RCC 7860 (cell line): ENCODE data around the gene ECHS1.

ENCODE experiments used
- DNase-seq: peaks from one replicate; pipeline ENCODE4 v3.0.0-alpha.2; 2015; ENCODE audit warnings: low spot score
- FAIRE-seq: peaks from 2 replicates; lab custom pipeline; 2012; peaks lifted over from hg19 to GRCh38; lab: Jason Lieb, UNC

Gene ECHS1

DNA sequence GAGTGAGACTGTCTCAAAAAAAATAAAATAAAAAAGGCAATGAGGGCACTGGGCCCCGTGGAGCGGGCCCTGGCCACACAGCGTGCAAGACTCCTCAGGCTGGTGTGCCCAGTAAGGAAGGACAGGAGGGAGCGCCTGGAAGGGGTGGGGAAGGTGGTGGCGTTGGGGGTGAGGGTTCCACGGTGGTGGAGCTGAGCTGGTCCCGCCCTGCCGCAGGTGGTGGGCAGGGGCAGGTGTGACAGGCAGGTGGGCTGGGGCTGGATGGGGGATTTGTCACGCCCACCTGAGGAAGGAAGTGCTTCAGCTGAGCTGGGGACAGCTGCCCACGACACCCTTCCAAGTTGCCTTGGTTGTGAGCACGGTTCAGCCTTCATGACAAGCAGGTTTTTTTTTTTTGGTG lies 26.7 kb downstream of the ECHS1 start:
- FAIRE-seq (no peak), DNase-seq (no peak)

DNA sequence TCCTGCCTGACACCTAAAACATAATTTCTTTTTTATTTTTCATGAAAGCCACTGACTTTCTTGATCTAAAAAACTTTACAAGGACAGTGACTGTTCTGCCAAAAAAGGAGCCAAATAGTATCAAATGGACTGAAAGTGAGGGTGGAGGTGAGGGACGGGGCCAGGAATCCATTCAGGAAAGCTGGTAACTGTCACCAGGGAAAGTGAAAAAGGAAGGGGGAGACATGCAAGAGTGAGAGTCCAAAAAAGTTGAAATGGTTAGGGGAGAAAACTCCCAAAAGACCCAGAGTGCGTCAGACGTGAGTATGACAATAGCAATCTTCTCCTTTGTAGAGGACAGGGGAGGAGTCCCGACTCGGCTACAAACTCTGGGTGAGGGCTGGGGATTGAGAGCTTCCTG lies 28.9 kb downstream of the ECHS1 start:
- DNase-seq (no peak), FAIRE-seq (no peak)

DNA sequence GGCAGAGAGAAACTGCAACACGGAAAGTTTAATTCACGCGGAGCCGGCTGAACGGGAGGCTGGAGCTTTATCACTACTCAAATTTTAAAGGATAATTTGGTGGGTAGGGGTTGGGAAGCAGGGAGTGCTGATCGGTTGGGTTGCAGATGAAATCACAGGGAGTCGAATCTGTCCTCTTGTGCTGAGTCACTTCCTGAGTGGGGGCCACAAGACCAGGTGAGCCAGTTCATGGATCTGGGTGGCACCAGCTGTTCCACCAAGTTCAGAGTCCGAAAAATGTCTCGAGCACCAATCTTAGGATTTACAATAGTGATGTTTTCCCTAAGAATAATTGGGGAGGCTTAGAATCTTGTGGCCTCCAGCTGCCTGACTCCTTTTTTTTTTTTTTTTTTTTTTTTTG lies 29.6 kb downstream of the ECHS1 start:
- DNase-seq (no peak), FAIRE-seq (no peak)

DNA sequence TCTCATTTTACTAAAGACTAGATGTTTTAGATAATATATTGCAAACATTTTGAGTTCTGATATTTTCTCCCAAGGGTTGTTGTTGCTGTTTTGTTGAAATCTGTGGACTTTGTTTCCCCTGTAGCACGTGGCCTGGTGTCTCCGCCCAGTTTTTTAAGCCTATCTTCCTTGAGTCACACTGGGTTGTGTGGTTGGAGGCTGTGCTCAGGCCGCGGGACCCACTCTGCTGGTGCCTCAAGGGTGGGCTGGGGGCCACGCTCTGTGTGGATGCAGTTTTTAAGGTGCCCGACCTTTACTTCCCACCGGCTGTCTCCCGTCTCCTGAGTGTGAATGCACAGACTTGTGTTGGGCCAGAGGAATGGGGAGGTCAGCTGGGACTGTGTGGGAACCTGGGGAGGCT lies 30.2 kb downstream of the ECHS1 start:
- FAIRE-seq (no peak), DNase-seq (no peak)

DNA sequence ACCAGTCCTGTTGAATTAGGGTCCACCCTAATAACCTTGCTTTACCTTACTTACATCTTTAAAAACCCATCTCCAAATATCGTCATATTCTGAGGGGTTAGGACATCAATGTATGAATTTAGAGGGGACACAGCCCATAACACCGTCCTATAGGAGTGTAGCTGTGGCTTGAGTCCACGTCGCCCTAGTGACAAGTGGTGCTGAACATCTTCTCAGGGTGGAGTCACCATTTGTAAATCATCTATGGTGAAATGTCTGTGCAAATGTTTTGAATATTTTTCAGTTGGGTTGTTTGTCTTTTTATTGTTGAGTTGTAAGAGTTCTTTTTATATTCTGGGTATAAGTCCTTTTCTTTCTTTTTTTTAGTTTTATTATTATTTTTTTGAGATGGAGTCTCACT lies 31.2 kb downstream of the ECHS1 start:
- FAIRE-seq (no peak), DNase-seq (no peak)

DNA sequence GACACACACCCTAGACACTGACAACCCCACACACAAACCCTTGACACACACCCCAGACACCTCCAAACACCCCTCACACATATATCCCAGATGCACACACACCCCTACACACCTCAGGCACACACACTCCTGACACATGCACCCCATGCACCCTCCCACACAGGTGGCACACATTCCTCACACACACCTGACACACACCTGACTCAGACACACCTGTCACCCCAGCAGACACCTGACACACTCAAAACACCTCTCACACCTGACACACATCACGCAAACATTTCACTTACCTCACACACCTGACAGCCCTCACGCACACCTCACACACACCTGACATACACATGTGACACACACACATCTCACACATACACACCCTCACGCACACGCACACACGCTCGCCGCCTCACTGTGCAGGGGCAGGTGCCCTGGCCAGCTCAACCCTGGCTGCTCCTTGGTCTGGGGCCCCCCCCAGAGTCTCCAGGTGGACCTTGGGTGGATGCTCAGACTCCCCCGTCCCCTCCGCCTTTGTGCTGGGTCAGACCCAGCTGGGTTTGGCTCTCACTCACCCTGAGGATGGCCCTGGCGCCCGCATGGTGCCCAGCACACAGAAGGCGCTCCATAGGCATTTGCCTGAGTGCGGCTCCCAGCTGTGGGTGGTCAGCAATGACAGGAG lies 33.3 kb downstream of the ECHS1 start:
- no peak for FAIRE-seq

DNA sequence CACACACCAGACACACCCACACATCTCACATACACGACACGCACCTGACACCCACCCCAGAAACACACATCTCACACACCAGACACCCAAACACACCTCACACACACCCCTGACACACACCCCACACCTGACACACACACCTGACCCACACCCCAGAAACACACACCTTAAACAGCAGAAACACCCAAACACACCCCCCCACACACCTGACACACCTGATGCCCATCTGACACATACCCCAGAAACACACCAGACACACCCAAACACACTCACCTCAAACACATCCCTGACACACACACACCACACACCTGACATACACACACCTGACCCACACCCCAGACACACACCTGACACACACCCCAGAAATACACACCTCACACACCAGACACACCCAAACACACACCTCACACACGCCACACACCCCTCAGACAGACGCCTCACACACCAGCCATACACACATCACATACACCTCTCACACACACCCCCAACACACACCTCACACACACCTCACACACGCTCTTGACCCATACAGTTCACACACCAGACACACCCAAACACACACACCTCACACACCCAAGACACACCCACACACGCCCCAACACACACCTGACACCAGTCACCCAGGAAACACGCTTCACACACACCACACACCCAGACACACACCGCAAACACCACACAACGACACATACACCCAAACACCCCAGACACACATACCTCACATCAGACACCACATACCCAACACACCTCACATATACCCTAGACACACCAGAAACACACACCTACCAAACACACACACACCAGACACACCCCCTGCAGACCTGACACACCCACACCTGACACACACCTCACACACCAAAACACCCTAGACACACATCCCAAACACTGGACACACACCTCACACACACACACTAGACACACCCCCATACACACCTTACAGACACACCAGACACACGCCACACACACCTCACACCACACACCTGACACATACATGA lies 34.8 kb downstream of the ECHS1 start:
- FAIRE-seq: no peak

More for the DNA sequence above, 33.3 kb downstream of the ECHS1 start:
- DNase-seq: no peak

DNA sequence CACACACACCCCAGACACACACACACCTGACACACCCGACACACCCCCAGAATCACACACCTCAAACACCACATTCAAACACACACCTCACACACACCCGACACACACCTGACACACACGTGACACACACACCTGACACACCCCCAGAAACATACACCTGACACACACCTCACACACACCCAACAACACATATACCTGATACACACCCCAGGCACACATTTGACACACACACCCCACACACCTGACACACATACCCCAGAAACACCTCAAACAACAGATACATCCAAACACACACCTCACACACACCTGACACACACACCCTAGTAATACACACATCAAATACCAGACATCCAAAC lies 35.8 kb downstream of the ECHS1 start:
- FAIRE-seq (no peak), DNase-seq (no peak)

More for the DNA sequence above, 34.8 kb downstream of the ECHS1 start:
- no peak for DNase-seq

DNA sequence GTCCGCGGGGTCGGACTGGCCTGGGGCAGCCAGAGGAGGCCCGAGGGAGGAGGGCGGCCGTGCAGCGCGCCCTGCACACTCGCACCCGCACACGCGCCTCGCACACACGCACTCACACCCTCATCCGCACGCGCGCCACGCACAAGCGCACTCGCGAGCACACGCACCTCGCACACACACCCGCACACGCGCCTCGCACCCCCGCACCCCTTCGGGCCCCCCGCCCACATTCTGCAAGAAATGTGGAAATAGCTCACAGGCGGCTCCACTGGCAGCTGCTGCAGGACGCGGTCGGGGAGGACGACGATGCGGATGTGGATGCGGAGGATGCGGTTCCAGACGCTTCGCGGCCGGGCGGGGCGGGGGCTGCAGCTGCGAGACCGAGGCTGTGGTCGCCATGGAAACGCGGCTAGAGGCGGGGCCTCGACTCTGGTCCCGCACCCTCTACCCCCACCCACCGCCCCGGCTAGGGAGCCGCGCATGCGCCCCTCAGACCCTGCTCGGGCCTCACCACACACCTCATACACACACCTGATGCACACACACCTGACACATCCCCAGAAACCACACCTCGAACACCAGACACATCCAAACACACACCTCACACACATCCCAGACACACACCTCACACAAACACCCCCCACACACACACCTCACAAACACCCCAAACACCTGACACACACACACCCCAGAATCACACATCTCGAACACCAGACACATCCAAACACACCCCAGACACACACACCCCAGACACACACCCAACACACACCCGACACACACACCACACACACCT lies 36.4 kb downstream of the ECHS1 start, which contains the start of gene CALY:
Gene CALY, minus strand, starts transcription at position 320 of the 793 bp plus-strand sequence. CDS start 7,907 bp downstream, outside the sequence.
- DNase-seq: no peak
- no peak for FAIRE-seq

DNA sequence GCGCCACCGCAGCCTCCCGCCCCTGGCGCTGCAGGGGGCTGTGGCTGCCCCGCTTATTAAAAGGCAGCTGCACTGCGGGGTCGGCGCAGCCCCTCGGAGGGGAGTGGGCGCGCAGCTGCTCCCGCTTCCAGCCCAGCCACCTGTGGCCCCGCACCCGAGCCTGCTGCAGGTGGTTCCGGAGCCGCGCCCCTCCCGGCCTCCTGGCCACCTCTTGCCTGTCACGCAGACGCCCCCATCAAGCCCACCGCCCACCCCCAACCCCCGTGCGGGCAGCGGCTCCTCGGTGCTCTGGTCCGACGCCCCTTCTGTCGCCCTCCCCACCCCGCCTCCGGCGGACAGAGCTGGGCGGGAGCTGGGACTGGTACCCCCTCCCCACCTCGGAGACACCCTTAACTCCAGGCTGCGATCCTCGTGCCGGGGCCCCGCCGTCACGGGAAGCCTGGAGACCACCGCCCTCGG lies 37.0 kb downstream of the ECHS1 start:
- no peak for DNase-seq

DNA sequence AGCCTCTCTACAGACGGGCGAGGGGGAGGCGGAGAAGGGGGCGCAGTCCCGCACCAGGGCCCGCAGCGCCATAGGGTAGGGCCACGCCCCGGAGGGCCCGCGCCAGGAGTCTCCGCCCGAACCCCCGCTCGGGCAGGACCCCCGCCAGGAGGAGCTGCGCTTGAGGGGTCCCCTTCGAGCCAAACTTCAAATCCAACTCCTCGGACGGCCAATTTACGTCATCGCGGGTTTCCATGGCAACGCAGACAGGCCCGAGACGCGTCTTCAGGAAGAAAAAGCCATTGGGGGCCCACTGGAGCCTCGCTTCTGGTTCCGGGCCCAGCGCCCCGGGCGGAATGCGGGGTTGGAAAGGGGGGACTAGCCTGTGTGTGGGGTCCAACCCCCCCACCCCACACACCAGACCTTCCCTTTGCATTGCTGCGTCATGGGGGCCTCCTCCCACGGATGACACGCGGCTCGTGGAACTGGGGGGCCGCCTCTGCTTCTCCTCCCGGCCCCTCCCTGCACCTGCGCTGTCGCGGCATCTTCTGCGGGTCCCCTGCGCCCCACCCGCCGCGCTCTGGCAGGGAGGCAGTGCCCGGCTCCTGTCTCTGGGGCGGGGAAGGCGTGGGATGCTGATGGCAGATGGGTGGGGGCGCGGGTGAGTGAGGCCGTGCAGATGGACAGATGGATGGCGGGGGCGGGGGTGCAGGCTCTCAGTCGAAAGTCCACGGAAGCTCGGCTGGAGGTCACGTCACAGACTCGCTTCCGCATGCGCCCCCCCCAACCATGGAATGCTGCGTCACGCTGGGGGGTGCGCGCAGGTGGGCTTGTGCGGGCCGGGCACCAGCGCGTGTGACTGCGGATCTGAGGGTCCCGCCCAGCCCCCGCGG lies 37.7 kb downstream of the ECHS1 start:
- FAIRE-seq (no peak), DNase-seq (no peak)

More for the DNA sequence above, 37.0 kb downstream of the ECHS1 start:
- no peak for FAIRE-seq

DNA sequence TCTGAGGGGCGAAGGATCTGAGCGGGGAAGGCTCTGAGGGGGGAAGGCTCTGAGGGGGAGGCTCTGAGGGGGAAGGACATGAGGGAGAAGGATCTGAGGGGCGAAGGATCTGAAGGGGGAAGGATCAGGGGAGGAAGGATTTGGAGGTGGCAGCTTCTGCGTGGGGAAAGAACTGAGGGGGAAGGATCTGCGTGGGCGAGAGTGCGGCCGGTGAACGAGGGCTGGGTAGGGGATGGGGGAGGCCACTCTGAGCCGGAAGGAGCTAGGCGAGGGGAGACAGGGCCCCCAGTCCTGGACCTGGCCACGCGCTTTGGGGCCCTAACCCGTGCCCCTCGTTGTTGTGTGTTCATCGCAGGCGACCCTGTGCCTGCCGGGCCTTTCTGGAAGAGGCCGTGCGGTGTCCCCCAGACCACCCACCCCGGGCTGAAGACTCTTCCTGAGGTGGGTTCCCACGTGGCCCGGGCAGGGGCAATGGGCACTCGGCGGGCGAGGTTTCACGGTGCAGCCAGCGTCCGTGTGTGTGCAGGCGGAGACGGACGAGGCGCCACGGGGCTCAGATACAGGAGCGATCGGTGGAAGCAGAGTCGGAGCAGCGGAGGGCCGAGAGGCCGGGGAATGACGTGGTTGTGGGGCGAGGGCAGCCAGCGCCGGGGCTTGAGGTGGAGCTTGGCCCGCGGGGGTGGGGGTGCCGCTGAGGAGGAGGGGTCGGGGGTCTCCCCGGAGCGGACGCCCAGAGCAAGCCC lies 38.5 kb downstream of the ECHS1 start:
- FAIRE-seq (no peak), DNase-seq (no peak)

DNA sequence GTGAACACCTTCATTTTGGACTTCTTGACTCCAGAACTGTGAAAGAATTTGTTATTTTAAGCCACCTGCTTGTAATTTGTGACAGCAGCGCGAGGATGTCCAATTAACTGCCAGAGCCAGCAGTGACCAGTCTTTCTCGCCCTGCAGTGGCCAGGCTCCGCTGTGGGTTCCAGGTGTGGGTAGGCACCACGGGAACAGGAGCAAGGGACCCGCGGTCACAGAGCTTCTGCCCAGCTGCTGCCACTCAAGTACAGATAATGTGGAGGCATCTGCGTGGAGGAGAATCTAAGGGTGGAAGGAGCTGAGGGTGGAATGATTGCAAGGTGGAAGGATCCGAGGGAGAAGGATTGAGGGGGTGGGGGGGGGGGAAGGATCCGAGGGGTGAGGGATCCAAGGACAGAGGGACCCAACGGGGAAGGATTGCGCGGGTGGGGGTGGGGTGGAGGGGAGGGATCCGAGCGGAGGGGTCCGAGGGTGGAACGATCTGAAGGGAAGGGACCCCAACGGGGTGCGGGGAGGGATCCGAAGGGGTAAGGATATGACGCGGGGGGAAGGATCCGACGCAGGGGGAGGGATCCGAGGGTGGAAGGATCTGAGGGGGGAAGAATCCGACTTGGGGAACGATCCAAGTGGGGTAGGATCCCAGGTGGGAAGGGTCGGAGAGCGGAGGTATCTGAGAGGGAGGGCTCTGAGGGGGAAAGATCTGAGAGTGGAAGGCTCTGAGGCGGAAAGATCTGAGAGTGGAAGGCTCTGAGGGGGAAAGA lies 40.0 kb downstream of the ECHS1 start:
- FAIRE-seq: no peak
- DNase-seq: no peak

DNA sequence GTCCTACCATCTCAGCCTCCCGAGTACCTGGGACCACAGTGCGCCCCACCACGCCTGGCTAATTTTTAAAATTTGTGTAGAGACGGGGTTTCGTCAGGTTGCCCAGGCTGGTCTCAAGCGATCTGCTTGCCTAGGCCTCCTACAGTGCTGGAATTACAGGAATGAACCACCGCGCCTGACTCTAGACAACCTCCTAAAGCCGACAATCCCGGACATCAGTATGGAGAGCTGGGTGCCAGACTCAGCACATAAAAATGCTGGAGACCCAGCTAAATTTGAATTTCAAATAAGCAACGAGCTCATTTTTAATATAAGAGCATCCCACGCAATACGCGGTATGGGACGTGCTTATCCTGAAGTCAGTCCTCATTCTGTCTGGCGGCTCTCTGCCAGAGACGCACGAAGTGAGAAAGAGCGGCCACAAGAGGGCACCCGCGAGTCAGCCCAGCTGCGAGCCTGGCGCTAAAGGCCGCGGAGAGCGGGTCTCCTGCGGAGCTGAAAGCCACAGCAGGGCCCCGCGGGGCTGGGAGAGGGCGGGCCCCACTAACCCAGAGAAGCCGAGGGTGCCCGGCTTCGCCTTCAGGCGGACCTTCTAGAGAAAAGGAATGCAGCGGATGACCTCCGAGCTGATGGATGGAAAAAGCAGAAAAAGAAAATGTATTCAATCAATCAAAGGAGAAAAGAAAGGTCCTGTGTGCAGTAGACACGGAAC lies 43.5 kb downstream of the ECHS1 start:
- DNase-seq (peak; percentile 60), FAIRE-seq (no peak)

DNA sequence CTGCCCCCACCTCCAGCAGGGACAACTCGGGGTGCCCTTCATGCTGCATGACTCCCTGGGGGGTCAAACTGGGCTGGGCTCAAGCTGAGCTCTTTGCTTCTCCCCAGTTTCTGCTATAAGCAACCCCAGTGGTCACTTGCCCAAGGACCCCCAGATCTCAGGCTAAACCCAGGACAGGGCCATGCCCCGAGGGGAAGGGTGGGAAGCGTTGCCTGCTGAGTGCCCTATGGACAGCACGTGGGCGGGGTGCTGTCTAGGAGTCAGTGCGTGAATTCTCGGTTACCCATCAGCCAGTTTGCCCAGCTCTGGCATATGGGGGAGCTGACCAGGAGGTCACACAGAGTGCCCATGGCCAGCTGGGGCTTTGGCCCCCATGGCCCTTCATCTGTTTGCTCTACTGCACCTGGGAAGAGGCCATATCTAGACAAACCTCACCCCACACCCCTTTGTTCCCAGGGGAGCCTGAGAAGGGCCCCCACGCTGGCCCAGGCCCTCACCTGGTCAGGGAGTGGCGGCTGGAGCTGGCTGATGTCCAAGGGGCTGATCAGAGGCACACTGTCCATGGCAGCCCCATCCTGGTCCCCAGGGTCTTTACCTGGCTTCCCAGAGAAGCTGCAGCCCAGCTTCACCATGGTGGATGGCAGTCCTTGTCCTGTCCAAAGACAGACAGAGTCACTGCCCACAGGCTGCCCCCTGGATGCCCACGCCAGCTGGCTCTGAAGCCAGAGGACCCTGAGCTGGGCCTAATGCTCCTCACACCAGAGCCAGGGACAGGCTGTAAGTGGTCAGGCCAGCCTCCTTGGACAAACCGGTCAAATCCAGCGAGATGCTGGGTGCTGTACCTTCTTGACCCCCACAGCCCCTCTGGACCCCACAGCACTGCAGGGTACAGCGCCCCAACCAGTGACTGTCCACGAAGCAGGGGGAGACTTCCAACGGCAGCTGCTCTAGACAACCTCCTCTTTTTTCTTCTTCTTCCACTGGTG lies 44.5 kb downstream of the ECHS1 start:
- FAIRE-seq (no peak), DNase-seq (no peak)

DNA sequence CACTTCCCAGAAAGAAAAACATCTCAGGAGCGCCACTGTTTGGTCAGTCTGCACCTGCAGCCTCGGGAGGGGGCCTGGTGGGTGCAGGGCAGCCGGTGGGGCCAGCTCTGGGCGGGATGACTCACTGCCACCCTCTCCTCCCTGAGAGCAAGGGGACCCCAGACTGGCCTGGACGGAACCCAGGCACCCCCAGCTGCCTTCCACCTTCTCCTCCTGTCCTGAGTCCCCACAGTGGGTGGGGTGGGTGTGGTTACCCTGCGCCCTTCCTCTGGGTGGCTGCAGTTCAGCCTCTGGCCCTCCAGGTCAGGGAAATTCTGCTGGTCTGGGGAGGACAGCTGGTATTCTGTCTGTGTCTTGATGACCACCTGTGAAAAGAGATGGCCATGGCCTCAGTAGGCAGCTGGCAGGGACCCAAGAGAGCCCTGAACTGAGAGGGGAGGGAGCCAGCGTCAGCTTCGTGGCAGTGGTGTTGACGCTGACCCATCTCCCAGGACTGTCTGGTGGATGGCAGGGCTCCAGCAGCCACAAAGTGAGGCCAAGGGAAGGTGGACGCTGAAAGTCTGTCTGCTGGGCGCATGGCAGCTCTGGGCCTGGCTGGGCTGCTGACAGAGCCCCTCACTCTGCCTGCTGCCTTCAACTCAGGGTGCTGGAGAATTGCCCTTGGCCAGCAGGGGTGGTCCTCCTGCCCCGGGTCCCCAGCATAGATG lies 45.4 kb downstream of the ECHS1 start:
- FAIRE-seq (no peak), DNase-seq (peak; percentile 46)
